Measurements from ENCODE around the gene VAPA.

Gene VAPA

GRCh38 chr18:10002280-10002679, 88.5 kb downstream of the VAPA start:
- no peak for DNase-seq (ENCODE audit: low read depth in 3 of 3)

GRCh38 chr18:10003281-10003680, 89.5 kb downstream of the VAPA start:
- no peak for DNase-seq (ENCODE audit: low read depth in 3 of 3)

GRCh38 chr18:10003866-10004265, 90.0 kb downstream of the VAPA start:
- DNase-seq (ENCODE audit: low read depth in 3 of 3), result no peak

GRCh38 chr18:10006311-10006893, 92.6 kb downstream of the VAPA start:
- DNase-seq (ENCODE audit: low read depth in 3 of 3), result no peak

GRCh38 chr18:10008006-10008647, 94.3 kb downstream of the VAPA start:
- DNase-seq (ENCODE audit: low read depth in 3 of 3), result no peak

Data from stimulated activated CD4-positive, alpha-beta T cell treated with anti-CD3 and anti-CD28 coated beads, TNF-alpha, amount 100 ng/mL, for 4 hours (primary cell).